Right lobe of liver (tissue), 6 donors: ENCODE results near the gene OR7C1. TPM values are rescaled to one million over a fixed set of nuclear protein-coding genes. Genes with fewer than 3 reads are reported as not detected.
A peak's percentile ranks its signal among the peaks of the same experiment; 100 is the strongest.
"Not testable (repeated sequence)": the region's sequence is repeated elsewhere in the genome, so short reads cannot be mapped to it uniquely, and the experiment has no call there.

Experiments
- ATAC-seq, 4 donors: fragments of 200-7000 bp; cut with Tn5 transposase; one replicate each; pipeline ENCODE4 v1.9.1; 2020; ENCODE audit warnings: mild to moderate bottlenecking in 4 of 4, moderate library complexity in 4 of 4
- DNase-seq, 3 donors: peaks; one replicate each; pipeline ENCODE4 v3.0.0-alpha.2; 2020
- H3K27ac ChIP-seq, 3 donors: fragments of 200-600 bp; one replicate each; pipeline ENCODE4 v1.8.0; 2022
- H3K27me3 ChIP-seq, 2 donors: fragments of 200-600 bp; one replicate each; pipeline ENCODE4 v1.8.0; 2022
- H3K36me3 ChIP-seq, 4 donors: fragments of 200-600 bp; sonication (generic) in 1 of 4; one replicate each; pipeline versions ENCODE4 v1.5.1 to v1.8.0; 2017 to 2022; ENCODE audit warnings: control low read depth in 1 of 4
- H3K4me1 ChIP-seq, 4 donors: fragments of 200-600 bp; sonication (generic) in 1 of 4; one replicate each; pipeline versions ENCODE4 v1.5.1 to v1.8.0; 2017 to 2022; ENCODE audit warnings: control low read depth in 1 of 4
- H3K4me3 ChIP-seq, 3 donors: fragments of 200-600 bp; one replicate each; pipeline ENCODE4 v1.8.0; 2022
- H3K9me3 ChIP-seq, 4 donors: fragments of 200-600 bp; sonication (generic) in 1 of 4; one replicate each; pipeline versions ENCODE4 v1.5.1 to v1.8.0; 2017 to 2022; ENCODE audit warnings: control low read depth in 1 of 4
- CTCF ChIP-seq, 4 donors: fragments of 200-600 bp in 3 of 4; fragments of 450-650 bp in 1 of 4; IDR thresholded peaks; one replicate each; pipeline versions ENCODE4 v1.5.1 to v1.8.0; 2016 to 2022; ENCODE audit warnings: antibody characterized with exemption in 4 of 4, mild to moderate bottlenecking in 2 of 4
- POLR2A ChIP-seq: fragments of 450-650 bp; IDR thresholded peaks from one replicate; pipeline ENCODE4 v1.6.1; 2017; ENCODE audit warnings: antibody characterized with exemption, mild to moderate bottlenecking
- WGBS: methylation state at CpG from one replicate; pipeline ENCODE4 v1.1.6; 2018; ENCODE audit warnings: low coverage, low lambda C conversion rate; ENCODE audit not compliant: insufficient coverage; ENCODE audit errors: missing lambda C conversion rate; 5-methylcytosine and 5-hydroxymethylcytosine counted together
- intact Hi-C, 2 donors: fragments of 100-400 bp; cut with DNase I; formaldehyde crosslinking; loops; one replicate each; pipeline versions ENCODE4 v1.11.2 to v1.14.1; 2022
- total RNA-seq, 6 experiments: library from RNA; depleted of rRNA in 2 of 6; stranded (reverse); fragments of >200 nt in 2 of 6; fragmentation: NEBNext Ultra II Directional in 3 of 6; extraction: Animal tissue kit (Norgen Biotek cat#: 25700) in 3 of 6; gene quantifications; one replicate each; pipeline versions ENCODE4 v1.1.0 to v1.2.4, GENCODE V29; 2016 to 2023
- donor health status: DM: no; HTN: yes; CAD: no.
- donor health status: DM: no; HTN: no; CAD: no.
- donor health status: DM: no; HTN: no; CAD: no.
- donor health status: DM: no; HTN: yes; CAD: no.
- donor health status: DM: no; HTN: yes; CAD: no.

The OR7C1 gene
- total RNA-seq, 6 experiments from 2014 or later, result 0.02 TPM; not detected in 5

- intact Hi-C loops, result no loop called here
- TF ChIP-seq POLR2A, result no peak
- Histone ChIP-seq H3K4me3 (peak overlapping the region; percentile 14 to 33 (median 16)), H3K4me1 (no peaks in the 10 kb centered on the region), H3K27ac (no peak overlapping the region), H3K36me3 (no peaks in the 10 kb centered on the region), H3K9me3 (no peaks in the 10 kb centered on the region), H3K27me3 (no peaks in the 10 kb centered on the region)
- ATAC-seq (peak; percentile 22 to 49 (median 43)), DNase-seq (peak; percentile 44 to 70 (median 45))
- WGBS, result 5% methylated on average over 16 of the region's 22 CpGs
These were observed 59.0 kb downstream of the OR7C1 start for GRCh38 chr19:14775869-14776586.

- DNase-seq, result peak in 1 of 3 donors; percentile 20
- H3K4me3 ChIP-seq, result peak overlapping the region in 1 of 3 donors; percentile 33
- ATAC-seq, H3K9me3 ChIP-seq, H3K27ac ChIP-seq, H3K36me3 ChIP-seq, H3K27me3 ChIP-seq, H3K4me1 ChIP-seq, intact Hi-C loops: not testable (repeated sequence)
- 29% methylated on average over 6 of the region's 8 CpGs for WGBS
These were observed 59.7 kb downstream of the OR7C1 start for GRCh38 chr19:14775326-14775725.

- 62% methylated on average over 3 of the region's 10 CpGs for whole genome bisulfite sequencing
- Histone ChIP-seq H3K27me3 (no peaks in the 10 kb centered on the region), H3K4me3 (no peak overlapping the region), H3K4me1 (no peaks in the 10 kb centered on the region), H3K9me3 (no peaks in the 10 kb centered on the region), H3K36me3 (no peaks in the 10 kb centered on the region), H3K27ac (no peak overlapping the region)
- DNase-seq (peak in 2 of 3 donors; percentile 7 to 16), ATAC-seq (no peak)
- no peak for TF ChIP-seq POLR2A
- TF ChIP-seq CTCF (IDR thresholded peaks at IDR 0.05), result no peak
- intact Hi-C loops, result no loop called here
These were observed 60.6 kb downstream of the OR7C1 start for GRCh38 chr19:14774373-14774772.

GRCh38 chr19:14773722-14774121 lies 61.3 kb downstream of the OR7C1 start:
- H3K4me3 ChIP-seq, intact Hi-C loops, H3K36me3 ChIP-seq, ATAC-seq, H3K4me1 ChIP-seq, H3K9me3 ChIP-seq, H3K27me3 ChIP-seq, H3K27ac ChIP-seq: not testable (repeated sequence)
- DNase-seq, result peak in 2 of 3 donors; percentile 20 to 28
- 61% methylated on average over 6 of the region's 9 CpGs for WGBS

- H3K4me3 ChIP-seq, result no peak overlapping the region
- H3K27ac ChIP-seq, result no peak overlapping the region
- H3K4me1 ChIP-seq, result no peaks in the 10 kb centered on the region
- H3K36me3 ChIP-seq, result no peaks in the 10 kb centered on the region
- intact Hi-C loops, result no loop called here
- 84% methylated on average over 6 of the region's 7 CpGs for WGBS
- DNase-seq (no peak), ATAC-seq (no peak)
- no peaks in the 10 kb centered on the region for H3K9me3 ChIP-seq
- H3K27me3 ChIP-seq, result no peaks in the 10 kb centered on the region
- TF ChIP-seq CTCF (IDR thresholded peaks at IDR 0.05) (no peak), POLR2A (no peak)
These were observed 62.0 kb downstream of the OR7C1 start for GRCh38 chr19:14772995-14773394.

GRCh38 chr19:14772467-14772866 lies 62.5 kb downstream of the OR7C1 start:
- DNase-seq, result peak in 1 of 3 donors; percentile 14
- intact Hi-C loops, result no loop called here

More at GRCh38 chr19:14772467-14772866, 62.5 kb downstream of the OR7C1 start:
- no peaks in the 10 kb centered on the region for H3K9me3 ChIP-seq
- WGBS, result 0% methylated on average over 2 of the region's 8 CpGs
- no peaks in the 10 kb centered on the region for H3K27me3 ChIP-seq
- H3K27ac ChIP-seq, result no peak overlapping the region
- no peak overlapping the region for H3K4me3 ChIP-seq
- H3K4me1 ChIP-seq, result no peaks in the 10 kb centered on the region
- no peak for ATAC-seq
- TF ChIP-seq POLR2A, result no peak
- no peak for TF ChIP-seq CTCF (IDR thresholded peaks at IDR 0.05)
- H3K36me3 ChIP-seq, result no peaks in the 10 kb centered on the region
